ENCODE results near the gene SNX30.

SNX30 gene

GRCh38 chr9:112860451-112860850, 109.9 kb downstream of the SNX30 start:
- Mint-ChIP-seq H3K27ac (no peak overlapping the region), H3K36me3 (ENCODE audit: low read depth) (peaks cover 5% of the 10 kb centered on the region), H3K9me3 (no peaks in the 10 kb centered on the region), H3K27me3 (no peaks in the 10 kb centered on the region), H3K4me1 (ENCODE audit: low read depth) (peaks cover 7% of the 10 kb centered on the region), H3K4me3 (no peak overlapping the region)
- DNase-seq = no peak

DNA sequence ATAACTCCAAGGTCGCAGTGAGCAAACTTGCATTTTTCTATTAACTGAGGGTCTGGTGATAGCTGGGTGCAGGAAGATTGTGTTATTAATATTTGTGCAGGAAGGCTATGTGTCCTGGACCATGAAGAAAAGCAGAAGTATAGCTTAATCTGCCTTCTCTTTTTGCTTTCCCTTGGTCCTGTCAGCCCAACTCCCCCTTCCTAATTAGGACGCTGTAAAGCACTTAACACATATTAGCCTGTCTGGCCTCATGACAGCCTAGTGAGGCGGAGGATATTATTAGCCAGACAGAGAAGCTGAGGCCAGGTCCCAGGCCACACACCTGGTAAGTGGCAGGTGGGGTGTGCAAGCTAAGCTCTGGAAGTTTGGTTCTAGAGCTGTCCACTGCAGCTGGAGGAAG, 110.6 kb downstream of the SNX30 start:
- H3K27me3 Mint-ChIP-seq = no peaks in the 10 kb centered on the region

DNA sequence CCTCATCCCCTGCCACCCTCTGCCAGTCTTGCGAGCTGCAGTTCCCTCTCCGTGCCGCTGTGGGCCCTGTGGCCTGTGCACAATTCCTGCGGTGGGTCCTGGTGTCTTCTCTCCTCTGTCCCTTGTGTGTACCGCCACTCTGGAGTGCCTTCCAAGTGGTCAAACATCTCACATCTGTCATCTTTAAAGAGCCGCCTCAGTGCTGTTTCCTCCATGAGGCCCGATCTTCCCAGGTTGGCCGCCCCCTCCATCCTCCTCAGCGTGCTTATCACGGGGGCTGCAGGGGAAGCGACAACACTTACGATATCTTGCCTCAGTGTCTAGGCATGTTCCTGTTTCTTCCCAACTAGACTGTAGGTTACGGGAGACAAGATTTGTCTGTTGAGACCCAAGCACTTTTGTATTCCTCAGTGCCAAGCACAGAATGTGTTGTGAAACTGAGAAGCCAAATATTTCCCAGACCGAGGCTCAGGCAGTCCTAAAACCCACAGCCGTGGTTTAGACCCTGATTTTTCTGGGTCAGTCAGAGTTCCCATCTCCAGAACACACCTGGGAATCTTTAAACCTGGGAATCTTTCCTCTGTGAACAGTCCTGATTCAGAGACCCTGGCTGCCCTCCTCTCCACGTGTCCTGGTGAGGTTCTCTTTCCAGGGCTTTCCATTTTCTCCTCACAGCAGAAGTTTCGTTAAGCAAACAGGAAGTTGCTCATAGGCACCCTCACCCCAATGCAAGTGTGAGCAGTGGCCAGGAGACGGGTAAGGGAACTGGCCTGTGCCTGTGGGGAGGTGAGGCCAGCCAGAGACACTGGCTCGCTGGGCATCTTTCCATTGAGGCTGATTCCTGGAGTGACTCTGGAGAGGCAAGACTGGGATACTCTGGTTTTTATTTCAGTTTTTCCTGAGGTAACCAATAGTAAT, 111.3 kb downstream of the SNX30 start:
- no peaks in the 10 kb centered on the region for H3K27me3 Mint-ChIP-seq
- H3K9me3 Mint-ChIP-seq = no peaks in the 10 kb centered on the region
- H3K4me1 Mint-ChIP-seq (ENCODE audit: low read depth) = peaks cover 7% of the 10 kb centered on the region
- H3K27ac Mint-ChIP-seq = no peak overlapping the region
- no peak for DNase-seq
- no peak overlapping the region for H3K4me3 Mint-ChIP-seq
- H3K36me3 Mint-ChIP-seq (ENCODE audit: low read depth) = peaks cover 5% of the 10 kb centered on the region

More for the DNA sequence above, 110.6 kb downstream of the SNX30 start:
- Mint-ChIP-seq H3K9me3 (no peaks in the 10 kb centered on the region), H3K36me3 (ENCODE audit: low read depth) (peaks cover 5% of the 10 kb centered on the region), H3K4me1 (ENCODE audit: low read depth) (peaks cover 7% of the 10 kb centered on the region), H3K27ac (no peak overlapping the region), H3K4me3 (no peak overlapping the region)
- DNase-seq = no peak

DNA sequence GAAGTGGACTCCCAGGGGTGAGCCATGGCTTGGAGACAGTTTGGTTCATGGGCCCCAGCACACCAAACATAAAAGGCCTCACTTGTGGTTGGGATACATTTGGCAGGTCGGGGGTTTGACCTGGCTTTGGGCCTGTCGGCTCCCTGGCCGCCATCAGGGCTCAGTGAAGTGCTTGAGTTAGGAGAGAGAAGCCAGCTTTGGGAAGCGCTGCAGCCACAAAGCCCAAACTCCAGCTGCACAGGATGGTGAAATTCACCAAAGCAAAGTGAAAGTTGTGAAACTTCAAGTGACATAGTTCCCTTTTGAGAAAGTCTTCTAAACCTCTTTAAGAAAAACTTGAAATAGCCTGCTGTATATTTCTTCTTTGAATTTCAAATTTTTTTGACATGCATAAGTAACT, 112.7 kb downstream of the SNX30 start:
- Mint-ChIP-seq H3K4me1 (ENCODE audit: low read depth) (peaks cover 15% of the 10 kb centered on the region), H3K27ac (no peak overlapping the region), H3K36me3 (ENCODE audit: low read depth) (peaks cover 5% of the 10 kb centered on the region), H3K9me3 (no peaks in the 10 kb centered on the region), H3K4me3 (no peak overlapping the region), H3K27me3 (no peaks in the 10 kb centered on the region)
- no peak for DNase-seq

DNA sequence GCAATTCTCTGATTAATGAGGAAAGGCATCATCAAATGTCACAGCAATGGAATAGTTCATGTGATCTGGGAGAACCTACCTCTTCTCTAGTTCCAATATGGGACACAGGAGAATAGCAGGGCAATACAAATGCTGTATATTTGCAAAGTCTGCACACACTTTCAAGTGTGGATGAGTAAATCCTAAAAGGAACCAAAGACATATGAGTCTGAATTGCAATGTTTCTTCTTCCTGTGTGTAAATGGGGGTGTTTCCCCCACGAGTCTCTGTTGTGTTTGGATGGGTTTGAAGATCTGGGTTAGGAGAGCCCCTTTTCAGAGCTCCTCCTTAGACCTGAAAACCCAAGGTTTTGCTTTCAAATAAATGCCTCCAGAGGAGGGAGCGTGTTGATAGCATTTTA, 113.2 kb downstream of the SNX30 start:
- Mint-ChIP-seq H3K9me3 (no peaks in the 10 kb centered on the region), H3K27me3 (no peaks in the 10 kb centered on the region), H3K36me3 (ENCODE audit: low read depth) (peaks cover 5% of the 10 kb centered on the region), H3K27ac (no peak overlapping the region), H3K4me3 (no peak overlapping the region), H3K4me1 (ENCODE audit: low read depth) (peaks cover 15% of the 10 kb centered on the region)
- DNase-seq = no peak

DNA sequence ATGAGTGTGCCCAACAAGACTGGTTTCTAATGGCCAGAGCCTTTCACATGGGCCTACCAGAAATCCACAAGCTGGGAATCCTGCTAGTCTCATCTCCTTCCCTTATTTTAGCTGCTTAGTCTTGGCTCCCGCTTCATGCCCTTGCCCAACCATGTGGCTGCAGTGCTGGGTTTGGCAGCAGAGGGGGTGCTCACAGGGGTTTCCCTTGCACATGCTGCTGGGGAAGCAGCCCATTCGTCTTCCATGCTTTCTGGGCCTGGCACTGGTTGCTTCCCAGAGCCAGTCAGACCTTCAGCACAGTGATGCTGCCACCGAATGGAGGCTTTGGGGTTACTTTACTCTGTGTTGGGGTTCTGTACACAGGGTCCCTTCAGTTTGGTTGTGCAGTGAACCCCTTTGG, 113.8 kb downstream of the SNX30 start:
- Mint-ChIP-seq H3K36me3 (ENCODE audit: low read depth) (peaks cover 11% of the 10 kb centered on the region), H3K27ac (no peak overlapping the region), H3K27me3 (no peaks in the 10 kb centered on the region), H3K9me3 (no peaks in the 10 kb centered on the region), H3K4me3 (no peak overlapping the region), H3K4me1 (ENCODE audit: low read depth) (peaks cover 15% of the 10 kb centered on the region)
- DNase-seq = no peak

DNA sequence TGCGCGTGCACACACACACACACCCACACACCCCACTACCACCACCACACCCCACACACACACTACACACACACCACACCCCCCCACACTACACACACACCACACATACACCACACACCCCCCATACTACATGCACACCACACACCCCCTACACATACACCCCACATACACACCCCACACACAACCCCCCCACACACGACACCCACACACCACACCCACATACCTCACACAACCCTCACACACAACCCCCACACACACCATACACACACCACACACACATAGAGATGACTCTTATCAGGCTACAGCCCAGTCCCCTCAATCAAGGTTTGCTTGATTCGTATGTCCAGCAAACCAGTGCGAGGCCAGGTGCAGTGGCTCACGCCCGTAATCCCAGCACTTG, 114.4 kb downstream of the SNX30 start:
- DNase-seq = no peak
- Mint-ChIP-seq H3K4me1 (ENCODE audit: low read depth) (peaks cover 15% of the 10 kb centered on the region), H3K9me3 (no peaks in the 10 kb centered on the region), H3K4me3 (no peak overlapping the region), H3K27me3 (no peaks in the 10 kb centered on the region), H3K36me3 (ENCODE audit: low read depth) (peaks cover 16% of the 10 kb centered on the region), H3K27ac (no peak overlapping the region)

GRCh38 chr9:112866662-112867274, 116.2 kb downstream of the SNX30 start:
- H3K9me3 Mint-ChIP-seq = no peaks in the 10 kb centered on the region
- no peak overlapping the region for H3K4me3 Mint-ChIP-seq
- H3K36me3 Mint-ChIP-seq (ENCODE audit: low read depth) = peaks cover 22% of the 10 kb centered on the region
- H3K27ac Mint-ChIP-seq = no peak overlapping the region
- no peaks in the 10 kb centered on the region for H3K27me3 Mint-ChIP-seq
- DNase-seq = no peak
- peaks cover 15% of the 10 kb centered on the region for H3K4me1 Mint-ChIP-seq (ENCODE audit: low read depth)

DNA sequence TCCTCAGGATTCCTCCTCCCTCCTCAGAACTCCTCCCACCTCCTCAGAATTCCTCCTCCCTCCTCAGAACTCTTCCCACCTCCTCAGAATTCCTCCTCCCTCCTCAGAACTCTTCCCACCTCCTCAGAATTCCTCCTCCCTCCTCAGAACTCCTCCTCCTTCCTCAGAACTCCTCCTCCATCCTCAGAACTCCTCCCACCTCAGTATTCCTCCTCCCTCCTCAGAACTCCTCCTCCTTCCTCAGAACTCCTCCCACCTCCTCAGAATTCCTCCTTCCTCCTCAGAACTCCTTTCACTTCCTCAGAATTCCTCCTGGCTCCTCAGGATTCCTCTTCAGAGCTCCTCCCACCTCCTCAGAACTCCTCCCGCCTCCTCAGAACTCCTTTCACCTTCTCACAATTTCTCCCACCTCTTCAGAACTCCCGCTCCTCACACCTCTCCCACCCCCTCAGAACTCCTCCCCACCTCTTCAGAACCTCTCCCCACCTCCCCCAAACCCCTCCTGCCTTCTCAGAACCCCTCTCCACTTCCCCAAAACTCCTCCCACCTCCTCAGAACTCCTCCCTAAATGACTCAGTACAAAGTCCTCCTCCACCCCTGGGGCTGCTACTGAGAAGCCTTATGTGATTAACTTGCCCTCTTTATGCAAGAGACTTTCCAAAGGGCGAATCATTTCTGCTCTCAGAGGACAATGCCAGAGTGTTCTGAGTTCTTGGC, 116.9 kb downstream of the SNX30 start:
- Mint-ChIP-seq H3K27ac (peak overlapping the region; percentile 79), H3K27me3 (no peaks in the 10 kb centered on the region), H3K9me3 (no peaks in the 10 kb centered on the region), H3K36me3 (ENCODE audit: low read depth) (peaks cover 25% of the 10 kb centered on the region), H3K4me3 (no peak overlapping the region), H3K4me1 (ENCODE audit: low read depth) (peaks cover 15% of the 10 kb centered on the region)
- DNase-seq = no peak

- no peak overlapping the region for H3K27ac Mint-ChIP-seq
- peaks cover 14% of the 10 kb centered on the region for H3K4me1 Mint-ChIP-seq (ENCODE audit: low read depth)
- no peaks in the 10 kb centered on the region for H3K27me3 Mint-ChIP-seq
- no peak overlapping the region for H3K4me3 Mint-ChIP-seq
- no peaks in the 10 kb centered on the region for H3K9me3 Mint-ChIP-seq
- H3K36me3 Mint-ChIP-seq (ENCODE audit: low read depth) = peaks cover 24% of the 10 kb centered on the region
- no peak for DNase-seq
These were observed 117.9 kb downstream of the SNX30 start for GRCh38 chr9:112868461-112868860.

DNA sequence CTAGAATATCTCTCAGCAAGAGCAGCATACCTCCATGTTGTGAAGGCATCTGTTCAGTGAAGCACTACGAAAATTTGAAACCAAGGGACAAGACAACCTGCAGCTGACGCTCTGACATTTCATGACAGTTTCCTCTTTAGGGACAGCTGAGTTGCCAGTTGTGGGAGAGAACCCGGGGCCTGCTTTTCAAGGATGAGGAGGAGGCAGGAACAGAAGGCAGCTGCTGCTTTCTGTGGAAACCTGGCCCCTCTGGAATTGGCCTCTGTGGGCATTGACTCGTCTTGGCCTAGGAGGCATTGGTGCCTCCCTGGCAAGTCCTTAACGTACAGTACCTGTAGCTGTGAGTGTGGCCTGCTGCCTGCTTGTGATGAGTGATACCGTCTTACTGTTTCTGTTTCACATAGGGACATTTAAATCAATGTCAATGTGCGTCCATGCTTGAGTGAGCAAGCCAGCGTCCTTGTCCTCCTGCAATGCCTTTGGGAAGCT, 118.5 kb downstream of the SNX30 start:
- H3K9me3 Mint-ChIP-seq = no peaks in the 10 kb centered on the region
- H3K4me3 Mint-ChIP-seq = no peak overlapping the region
- DNase-seq = no peak
- H3K27ac Mint-ChIP-seq = no peak overlapping the region
- peaks cover 7% of the 10 kb centered on the region for H3K4me1 Mint-ChIP-seq (ENCODE audit: low read depth)
- H3K36me3 Mint-ChIP-seq (ENCODE audit: low read depth) = peaks cover 20% of the 10 kb centered on the region
- no peaks in the 10 kb centered on the region for H3K27me3 Mint-ChIP-seq

- Mint-ChIP-seq H3K27ac (no peak overlapping the region), H3K27me3 (no peaks in the 10 kb centered on the region), H3K4me1 (ENCODE audit: low read depth) (peaks cover 7% of the 10 kb centered on the region), H3K36me3 (ENCODE audit: low read depth) (peaks cover 20% of the 10 kb centered on the region), H3K9me3 (no peaks in the 10 kb centered on the region), H3K4me3 (no peak overlapping the region)
- DNase-seq = no peak
These were observed 119.4 kb downstream of the SNX30 start for GRCh38 chr9:112869917-112870316.

GRCh38 chr9:112870556-112870955, 120.0 kb downstream of the SNX30 start:
- Mint-ChIP-seq H3K9me3 (no peaks in the 10 kb centered on the region), H3K4me1 (ENCODE audit: low read depth) (peaks cover 7% of the 10 kb centered on the region), H3K27me3 (no peaks in the 10 kb centered on the region), H3K27ac (no peak overlapping the region), H3K4me3 (no peak overlapping the region), H3K36me3 (ENCODE audit: low read depth) (peaks cover 20% of the 10 kb centered on the region)
- DNase-seq = no peak

DNA sequence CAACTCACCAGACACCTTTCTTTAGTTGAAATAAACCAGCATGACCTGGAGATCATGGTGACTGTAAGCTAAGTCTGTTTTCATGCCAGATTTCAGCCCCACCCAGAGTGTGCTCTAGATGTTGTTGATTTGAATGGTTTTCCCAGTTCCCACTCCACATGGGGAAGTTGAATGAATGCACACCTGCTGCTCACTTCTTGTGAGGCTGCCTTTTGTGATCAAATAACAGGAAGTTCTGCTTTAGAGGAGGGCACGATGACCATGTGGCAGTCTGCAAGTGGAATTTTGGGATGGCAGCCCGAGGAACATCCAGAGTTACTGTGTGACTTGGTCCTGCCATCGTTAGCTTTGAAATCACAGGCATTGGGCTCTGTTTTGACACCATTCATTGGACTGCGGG, 121.5 kb downstream of the SNX30 start:
- no peak for DNase-seq
- no peaks in the 10 kb centered on the region for H3K27me3 Mint-ChIP-seq
- H3K9me3 Mint-ChIP-seq = no peaks in the 10 kb centered on the region
- H3K4me1 Mint-ChIP-seq (ENCODE audit: low read depth) = peaks cover 7% of the 10 kb centered on the region
- no peak overlapping the region for H3K4me3 Mint-ChIP-seq
- H3K27ac Mint-ChIP-seq = no peak overlapping the region
- H3K36me3 Mint-ChIP-seq (ENCODE audit: low read depth) = peaks cover 30% of the 10 kb centered on the region

All from activated T-cell treated with anti-CD3 and anti-CD28 coated beads, Interleukin-2, amount 50 U/mL, for 24 hours (primary cell).